Stimulated activated CD4-positive, alpha-beta T cell treated with anti-CD3 and anti-CD28 coated beads, Interleukin-12 subunit alpha, Interleukin-12 subunit beta, amount 100 ng/mL, for 48 hours (primary cell): ENCODE measurements around the gene OSBPL1A.
A peak's percentile ranks its signal among the peaks of the same experiment; 100 is the strongest.
"Not testable (repeated sequence)": the region's sequence is repeated elsewhere in the genome, so short reads cannot be mapped to it uniquely, and the experiment has no call there.

Experiments
- DNase-seq, 3 donors: peaks; one replicate each; pipeline ENCODE4 v3.0.0-alpha.2; 2020; ENCODE audit warnings: low read depth in 2 of 3, low spot score in 1 of 3

The OSBPL1A gene

GRCh38 chr18:24398540-24398939, 916 bp upstream of the OSBPL1A start:
- no peak for DNase-seq

GRCh38 chr18:24397131-24397693, 412 bp downstream of the OSBPL1A start:
- peak in 1 of 3 donors; percentile 20 for DNase-seq

GRCh38 chr18:24396082-24396633, 1.5 kb downstream of the OSBPL1A start:
- DNase-seq = no peak

GRCh38 chr18:24395049-24395795, 2.4 kb downstream of the OSBPL1A start:
- no peak for DNase-seq

GRCh38 chr18:24388957-24389356, 8.7 kb downstream of the OSBPL1A start:
- DNase-seq = no peak

- DNase-seq = no peak
These were observed 10.9 kb downstream of the OSBPL1A start for GRCh38 chr18:24386681-24387080.

GRCh38 chr18:24381126-24381525, 16.5 kb downstream of the OSBPL1A start:
- DNase-seq = no peak

GRCh38 chr18:24380163-24380747, 17.4 kb downstream of the OSBPL1A start:
- no peak for DNase-seq

GRCh38 chr18:24378598-24378997, 19.0 kb downstream of the OSBPL1A start:
- DNase-seq = no peak

- DNase-seq = not testable (repeated sequence)
These were observed 21.1 kb downstream of the OSBPL1A start for GRCh38 chr18:24376531-24376930.

- no peak for DNase-seq
These were observed 24.3 kb downstream of the OSBPL1A start for GRCh38 chr18:24373328-24373727.

- no peak for DNase-seq
These were observed 25.2 kb downstream of the OSBPL1A start for GRCh38 chr18:24372279-24372872.

GRCh38 chr18:24370120-24370519, 27.5 kb downstream of the OSBPL1A start:
- DNase-seq = no peak

GRCh38 chr18:24369426-24369825, 28.2 kb downstream of the OSBPL1A start:
- DNase-seq = peak in 2 of 3 donors; percentile 27 to 59

- peak; percentile 45 to 68 (median 62) for DNase-seq
These were observed 28.9 kb downstream of the OSBPL1A start for GRCh38 chr18:24368749-24369148.

- no peak for DNase-seq
These were observed 31.3 kb downstream of the OSBPL1A start for GRCh38 chr18:24366328-24366727.

GRCh38 chr18:24364177-24364576, 33.4 kb downstream of the OSBPL1A start:
- no peak for DNase-seq

GRCh38 chr18:24362757-24363156, 34.9 kb downstream of the OSBPL1A start:
- no peak for DNase-seq

- peak in 1 of 3 donors; percentile 6 for DNase-seq
These were observed 37.7 kb downstream of the OSBPL1A start for GRCh38 chr18:24359787-24360530.

- no peak for DNase-seq
These were observed 43.3 kb downstream of the OSBPL1A start for GRCh38 chr18:24354278-24354677.

GRCh38 chr18:24346254-24346653, 51.4 kb downstream of the OSBPL1A start:
- DNase-seq = no peak
